K562 (cell line): ENCODE measurements around the gene CD46. TPM values are rescaled to one million over a fixed set of nuclear protein-coding genes. Genes with fewer than 3 reads are reported as not detected.

Experiments used
- ATF4 ChIP-seq: fragments of 450-650 bp; formaldehyde crosslinking; IDR thresholded peaks from 2 replicates; pipeline ENCODE4 v1.4.0; 2022; ENCODE audit warnings: mild to moderate bottlenecking, moderate library complexity
- CREB3 ChIP-seq: fragments of 450-650 bp; conservative IDR thresholded peaks from 2 replicates; pipeline ENCODE4 v1.6.1; 2016; ENCODE audit warnings: missing genetic modification characterization, low read depth, mild to moderate bottlenecking, missing compliant biosample characterization, moderate library complexity
- CTBP1 ChIP-seq: fragments of 450-650 bp; IDR thresholded peaks from 2 replicates; pipeline ENCODE4 v1.6.1; 2016; ENCODE audit warnings: borderline replicate concordance
- EP400 ChIP-seq: fragments of 450-650 bp; IDR thresholded peaks from 2 replicates; pipeline ENCODE4 v1.6.1; 2017; ENCODE audit warnings: antibody characterized with exemption, mild to moderate bottlenecking, moderate library complexity
- ETV6 ChIP-seq, 3 experiments: fragments of 150-350 bp in 1 of 3; sonication (generic) in 1 of 3; formaldehyde crosslinking in 1 of 3; IDR thresholded peaks; 2 replicates each; pipeline versions ENCODE4 v1.6.1 to v1.8.0; 2014 to 2022; ENCODE audit warnings: borderline replicate concordance in 2 of 3, low read depth in 2 of 3, antibody characterized with exemption in 1 of 3, low read length in 1 of 3, mild to moderate bottlenecking in 1 of 3, missing genetic modification reagents in 1 of 3
- IRF9 ChIP-seq: fragments of 450-650 bp; IDR thresholded peaks from 2 replicates; pipeline ENCODE4 v1.6.1; 2016; ENCODE audit warnings: missing biosample characterization, missing genetic modification characterization
- NFATC3 ChIP-seq: fragments of 450-650 bp; IDR thresholded peaks from 2 replicates; pipeline ENCODE4 v1.6.1; 2017; ENCODE audit warnings: mild to moderate bottlenecking
- NR2C1 ChIP-seq, 2 experiments: fragments of 450-650 bp; IDR thresholded peaks; 2 replicates each; pipeline ENCODE4 v1.6.1; 2017; ENCODE audit warnings: mild to moderate bottlenecking in 2 of 2, antibody characterized with exemption in 1 of 2, inconsistent platforms in 1 of 2, missing compliant biosample characterization in 1 of 2, missing genetic modification characterization in 1 of 2
- RCOR1 ChIP-seq, 2 experiments: IDR thresholded peaks; 2 replicates each; pipeline ENCODE4 v1.6.1; 2012; ENCODE audit warnings: low read depth in 2 of 2, low read length in 2 of 2, borderline replicate concordance in 1 of 2, improper control_type of control experiment in 1 of 2
- SIRT6 ChIP-seq: IDR thresholded peaks from one replicate; pipeline ENCODE4 v1.6.1; 2012; ENCODE audit warnings: low read depth, mild to moderate bottlenecking, control low read depth, inconsistent platforms, low read length, moderate library complexity
- SP1 ChIP-seq: sonication (generic); formaldehyde crosslinking; IDR thresholded peaks from 2 replicates; pipeline ENCODE4 v1.8.1; 2022; ENCODE audit warnings: mild to moderate bottlenecking, missing genetic modification reagents
- TCF15 ChIP-seq: fragments of 250-450 bp; sonication (Bioruptor Pico); IDR thresholded peaks from 2 replicates; pipeline ENCODE4 v1.8.0; 2022; ENCODE audit warnings: moderate library complexity, mild to moderate bottlenecking, inconsistent platforms
- ZBTB11 ChIP-seq, 3 experiments: fragments of 200-800 bp in 1 of 3; fragments of 250-450 bp in 1 of 3; fragments of 450-650 bp in 1 of 3; sonication (Bioruptor Pico) in 1 of 3; sonication (Bioruptor generic) in 1 of 3; formaldehyde crosslinking in 1 of 3; IDR thresholded peaks; 2 replicates each; pipeline versions ENCODE4 v1.6.1 to v1.8.0; 2016 to 2022; ENCODE audit warnings: mild to moderate bottlenecking in 2 of 3, missing genetic modification characterization in 2 of 3, missing compliant biosample characterization in 1 of 3, moderate library complexity in 1 of 3
- ZBTB8A ChIP-seq: fragments of 450-650 bp; IDR thresholded peaks from 2 replicates; pipeline ENCODE4 v1.6.1; 2018; ENCODE audit warnings: mild to moderate bottlenecking, moderate library complexity; ENCODE audit not compliant: partially characterized antibody
- ZFP1 ChIP-seq: fragments of 450-650 bp; formaldehyde crosslinking; IDR thresholded peaks from 2 replicates; pipeline ENCODE4 v1.4.0; 2020; ENCODE audit warnings: mild to moderate bottlenecking, mixed read lengths
- ZNF134 ChIP-seq: fragments of 250-450 bp; sonication (Bioruptor Pico); conservative IDR thresholded peaks from 2 replicates; pipeline ENCODE4 v1.4.0; 2020
- ZNF197 ChIP-seq: fragments of 200-800 bp; sonication (Bioruptor generic); IDR thresholded peaks from 2 replicates; pipeline ENCODE4 v1.6.1; 2016; ENCODE audit warnings: low read depth, missing genetic modification characterization, missing compliant biosample characterization
- ZNF75A ChIP-seq: fragments of 450-650 bp; formaldehyde crosslinking; IDR thresholded peaks from 2 replicates; pipeline ENCODE4 v1.4.0; 2020; ENCODE audit warnings: mild to moderate bottlenecking
- ZNF766 ChIP-seq: fragments of 200-800 bp; sonication (Bioruptor generic); conservative IDR thresholded peaks from 2 replicates; pipeline ENCODE4 v1.6.1; 2016; ENCODE audit warnings: missing genetic modification characterization, missing compliant biosample characterization
- polyA plus RNA-seq, 8 experiments: library from polyadenylated mRNA; depleted of rRNA in 4 of 8; stranded (reverse) in 5 of 8; unstranded in 3 of 8; fragments of >200 nt; fragmentation: Nextera tagmentation in 2 of 8; fragmentation: Illumina TruSeq in 1 of 8; extraction: Ambion mirVana in 2 of 8; extraction: Trizol in 1 of 8; gene quantifications; 2 replicates each; pipeline versions ENCODE4 v1.2.1 to v1.2.3, GENCODE V29; 2011 to 2014; ENCODE audit warnings: inconsistent platforms in 1 of 8, missing spikeins in 1 of 8
- total RNA-seq, 7 experiments: library from RNA; depleted of rRNA in 6 of 7; stranded (reverse); fragments of >200 nt in 6 of 7; fragmentation: Illumina TruSeq in 2 of 7; extraction: Trizol in 2 of 7; gene quantifications; 2 replicates each; pipeline versions ENCODE4 v1.2.1 to v1.2.3, GENCODE V29; 2011 to 2021; ENCODE audit warnings: low replicate concordance in 1 of 7

CD46 gene
- total and polyA plus RNA-seq, 9 of the 15 experiments (the other 6 are each of a cell fraction or from before 2014, with no cell fraction given): 87.9 to 374 (median 156) TPM

- TF ChIP-seq CREB3 (no peak; the same call in 1 of the 2 replicates), ETV6 (IDR thresholded peaks at IDR 0.05; ENCODE audit: borderline replicate concordance in 1 of 2, low read depth in 2 of 2, low read length in 1 of 2) (0 out of 4 replicates have a peak, but pooled peaks of 1 of the 2 experiments have one; percentile 69), ETV6 (CRISPR knock-in tag; IDR thresholded peaks at IDR 0.05; ENCODE audit: borderline replicate concordance) (no peak), ZBTB8A (no peak), EP400 (peak; percentile 44; the same call in 1 of the 2 replicates), IRF9 (tag) (no peak), ZFP1 (CRISPR knock-in tag) (0 out of 2 replicates have a peak, but pooled peaks have one; percentile 15), RCOR1 (IDR thresholded peaks at IDR 0.05; ENCODE audit: borderline replicate concordance in 1 of 2, low read depth in 2 of 2, low read length in 2 of 2) (peak; percentile 10 to 53; a peak in 1 of 4 replicates), ZNF766 (peak; percentile 58; the same call in 1 of the 2 replicates), NR2C1 (IDR thresholded peaks at IDR 0.05) (no peak), NR2C1 (tag; IDR thresholded peaks at IDR 0.05) (peak; percentile 56; the same call in 1 of the 2 replicates), ZBTB11 (CRISPR knock-in tag; IDR thresholded peaks at IDR 0.05) (peak in 1 of 3 experiments; percentile 62; a peak in 1 of 6 replicates), ATF4 (CRISPR knock-in tag) (peak; percentile 69), TCF15 (CRISPR knock-in tag) (no peak), ZNF197 (peak; percentile 62; the same call in 1 of the 2 replicates), NFATC3 (no peak), SIRT6 (no peak), CTBP1 (peak; percentile 80), SP1 (CRISPR knock-in tag) (peak; percentile 42; the same call in 1 of the 2 replicates), ZNF75A (CRISPR knock-in tag) (0 out of 2 replicates have a peak, but pooled peaks have one; percentile 36), ZNF134 (CRISPR knock-in tag) (0 out of 2 replicates have a peak, but pooled peaks have one; percentile 30)
Measured at GRCh38 chr1:207807690-207808321, 56.0 kb downstream of the CD46 start (continued).
